ENCODE data around the gene FAR2. TPM values are rescaled to one million over a fixed set of nuclear protein-coding genes. Genes with fewer than 3 reads are reported as not detected.

FAR2 gene
- total RNA-seq, 5 donors from 2014 or later (not counting 1 experiment from before 2014, with no cell fraction given) = 2.2 to 6.8 (median 4.9) TPM

DNA sequence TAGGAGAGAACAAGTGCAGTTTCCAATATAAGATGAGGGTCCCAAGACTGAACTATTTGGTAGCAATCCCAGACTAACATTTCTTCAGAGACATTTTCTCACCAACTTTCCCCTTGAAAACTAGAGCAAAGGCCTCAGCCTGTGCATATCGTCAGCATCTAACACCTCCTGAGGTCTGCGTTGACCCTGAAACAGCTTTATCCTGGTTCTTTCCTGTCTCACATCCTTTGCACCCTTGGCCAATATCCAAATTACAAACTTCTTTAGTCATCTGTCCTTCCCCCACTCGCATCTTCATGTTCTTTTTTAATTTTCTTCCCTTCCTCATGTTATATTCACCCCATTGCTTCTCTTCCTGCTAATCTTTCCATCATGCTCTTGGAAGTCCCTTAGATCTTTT, 83.0 kb downstream of the FAR2 start:
- no peak overlapping the region for H3K4me3 ChIP-seq (ENCODE audit: control insufficient read depth in 1 of 2, extremely low read depth in 1 of 2, low read length in 1 of 2)
- CTCF ChIA-PET = no interaction called here
- H3K27ac Mint-ChIP-seq = no peak overlapping the region

DNA sequence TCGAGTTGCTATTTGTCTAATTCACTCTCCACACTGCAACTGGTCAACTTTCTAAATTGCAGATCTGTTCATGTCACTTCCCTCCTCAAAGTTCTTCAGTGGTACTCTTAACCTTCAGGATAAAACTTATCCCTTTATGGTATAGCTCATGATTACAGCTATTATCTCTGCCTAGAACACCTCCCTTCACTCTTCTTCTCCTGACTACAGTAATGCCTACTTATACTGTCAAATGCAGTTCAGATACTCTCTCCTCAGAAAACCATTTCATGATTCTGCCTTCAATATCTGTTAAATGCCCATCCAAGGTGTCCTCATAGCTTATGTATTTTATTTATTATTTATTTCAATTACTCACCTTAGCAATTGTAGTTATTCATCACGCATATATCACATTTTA, 85.5 kb downstream of the FAR2 start:
- H3K4me1 ChIP-seq (ENCODE audit: control insufficient read depth in 1 of 2, extremely low read depth in 1 of 2, insufficient read depth in 2 of 2, low read length in 2 of 2) = no peaks in the 10 kb centered on the region
- H3K27me3 ChIP-seq (replicated peaks in 1 of 2; ENCODE audit: control insufficient read depth in 2 of 2, extremely low read depth in 1 of 2, insufficient read depth in 2 of 2, low read length in 1 of 2) = no peaks in the 10 kb centered on the region
- no peaks in the 10 kb centered on the region for H3K9me3 ChIP-seq
- no peaks in the 10 kb centered on the region for H3K9me3 Mint-ChIP-seq
- H3K4me1 Mint-ChIP-seq = no peaks in the 10 kb centered on the region
- H3K27ac Mint-ChIP-seq = no peak overlapping the region
- H3K36me3 Mint-ChIP-seq = no peaks in the 10 kb centered on the region
- CTCF ChIA-PET = interaction anchor here in 1 of 2 donors (0.7 kb wide), 1 partner anchor 32 kb away, joined by 4 read pairs; no protein-coding TSS in a partner anchor
- no peak overlapping the region for H3K4me3 Mint-ChIP-seq
- no peak for ATAC-seq (replicated peaks in 1 of 4)
- H3K36me3 ChIP-seq (ENCODE audit: control insufficient read depth in 2 of 2, extremely low read depth in 1 of 2, insufficient read depth in 1 of 2, low read length in 1 of 2) = no peaks in the 10 kb centered on the region
- H3K4me3 ChIP-seq (ENCODE audit: control insufficient read depth in 1 of 2, extremely low read depth in 1 of 2, low read length in 1 of 2) = no peak overlapping the region
- POLR2A ChIA-PET = no interaction called here
- DNase-seq = no peak
- 75% methylated on average over 1 of the region's 2 CpGs for WGBS (ENCODE audit: insufficient coverage)
- H3K27ac ChIP-seq (ENCODE audit: low read length) = no peak overlapping the region
- no peaks in the 10 kb centered on the region for H3K27me3 Mint-ChIP-seq

More for the DNA sequence above, 83.0 kb downstream of the FAR2 start:
- Mint-ChIP-seq H3K36me3 (no peaks in the 10 kb centered on the region), H3K4me1 (no peaks in the 10 kb centered on the region), H3K4me3 (no peak overlapping the region), H3K27me3 (no peaks in the 10 kb centered on the region), H3K9me3 (no peaks in the 10 kb centered on the region)
- ATAC-seq (replicated peaks in 1 of 4) = no peak
- no peak overlapping the region for H3K27ac ChIP-seq (ENCODE audit: low read length)
- H3K4me1 ChIP-seq (ENCODE audit: control insufficient read depth in 1 of 2, extremely low read depth in 1 of 2, insufficient read depth in 2 of 2, low read length in 2 of 2) = no peaks in the 10 kb centered on the region
- 95% methylated on average over 3 of the region's 3 CpGs for WGBS (ENCODE audit: insufficient coverage)
- H3K27me3 ChIP-seq (replicated peaks in 1 of 2; ENCODE audit: control insufficient read depth in 2 of 2, extremely low read depth in 1 of 2, insufficient read depth in 2 of 2, low read length in 1 of 2) = no peaks in the 10 kb centered on the region
- no peaks in the 10 kb centered on the region for H3K9me3 ChIP-seq
- H3K36me3 ChIP-seq (ENCODE audit: control insufficient read depth in 2 of 2, extremely low read depth in 1 of 2, insufficient read depth in 1 of 2, low read length in 1 of 2) = no peaks in the 10 kb centered on the region
- no peak for DNase-seq
- POLR2A ChIA-PET = no interaction called here

DNA sequence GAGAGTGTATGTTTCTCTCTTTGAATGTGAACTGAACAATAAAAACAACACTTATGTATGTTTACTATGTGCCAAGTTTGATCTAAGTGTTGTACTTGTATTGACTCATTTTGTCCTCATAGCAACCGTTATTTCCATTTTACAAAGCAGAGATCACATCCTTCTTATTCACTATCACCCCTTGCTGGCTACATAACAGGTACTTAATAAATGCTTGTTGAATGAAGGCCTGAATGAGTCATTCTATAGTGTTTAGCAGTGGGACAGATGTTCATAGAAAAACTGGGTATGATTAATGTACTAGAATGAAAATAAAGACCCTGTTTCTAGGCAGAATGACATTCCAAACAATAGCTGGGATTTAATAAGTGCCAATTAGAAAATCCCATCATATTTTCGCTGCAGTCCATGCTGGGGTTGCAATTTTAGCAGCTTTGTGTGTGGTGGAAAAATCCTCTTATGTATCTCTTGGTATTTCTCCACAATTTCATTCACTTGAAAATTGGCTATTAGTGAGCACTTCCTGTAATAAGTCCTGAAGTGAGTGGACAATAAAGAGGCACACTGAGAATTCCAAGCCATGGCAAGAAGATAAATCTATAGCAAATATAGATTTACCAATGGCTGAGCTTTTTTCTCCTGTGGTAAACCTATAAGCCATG, 86.0 kb downstream of the FAR2 start:
- Histone ChIP-seq H3K27ac (ENCODE audit: low read length) (no peak overlapping the region), H3K27me3 (replicated peaks in 1 of 2; ENCODE audit: control insufficient read depth in 2 of 2, extremely low read depth in 1 of 2, insufficient read depth in 2 of 2, low read length in 1 of 2) (no peaks in the 10 kb centered on the region), H3K36me3 (ENCODE audit: control insufficient read depth in 2 of 2, extremely low read depth in 1 of 2, insufficient read depth in 1 of 2, low read length in 1 of 2) (no peaks in the 10 kb centered on the region), H3K9me3 (no peaks in the 10 kb centered on the region), H3K4me1 (ENCODE audit: control insufficient read depth in 1 of 2, extremely low read depth in 1 of 2, insufficient read depth in 2 of 2, low read length in 2 of 2) (no peaks in the 10 kb centered on the region), H3K4me3 (ENCODE audit: control insufficient read depth in 1 of 2, extremely low read depth in 1 of 2, low read length in 1 of 2) (no peak overlapping the region)
- ATAC-seq (replicated peaks in 1 of 4) (no peak), DNase-seq (no peak)
- no peak overlapping the region for H3K27ac Mint-ChIP-seq
- H3K9me3 Mint-ChIP-seq = no peaks in the 10 kb centered on the region
- ChIA-PET CTCF (no interaction called here), POLR2A (no interaction called here)
- no peaks in the 10 kb centered on the region for H3K27me3 Mint-ChIP-seq
- H3K4me3 Mint-ChIP-seq = no peak overlapping the region
- no peaks in the 10 kb centered on the region for H3K4me1 Mint-ChIP-seq
- WGBS (ENCODE audit: insufficient coverage) = no CpG with 5 or more reads among the region's 2 CpGs
- no peaks in the 10 kb centered on the region for H3K36me3 Mint-ChIP-seq

DNA sequence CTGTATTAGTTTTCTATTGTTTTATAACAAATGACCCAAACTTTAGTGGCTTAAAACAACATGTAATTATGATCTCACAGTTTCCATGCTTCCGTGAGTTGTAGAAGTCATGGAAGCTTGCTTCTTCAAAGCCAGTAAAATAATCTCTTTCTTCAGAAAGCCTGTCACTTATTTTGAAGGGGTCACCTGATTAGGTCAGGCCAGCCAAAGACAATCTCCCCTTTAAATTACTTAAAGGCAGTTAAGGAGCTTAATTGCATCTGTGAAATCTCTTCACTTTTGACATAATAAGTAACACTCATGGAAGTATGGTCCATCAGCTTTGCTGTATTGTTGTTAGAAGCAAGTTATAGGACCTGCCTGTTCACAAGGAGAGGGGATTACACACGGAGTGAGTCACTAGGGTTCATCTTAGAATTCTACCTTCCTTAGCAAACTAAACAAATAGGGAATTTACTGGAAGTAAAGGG, 89.8 kb downstream of the FAR2 start:
- H3K4me3 ChIP-seq (ENCODE audit: control insufficient read depth in 1 of 2, extremely low read depth in 1 of 2, low read length in 1 of 2) = no peak overlapping the region
- Mint-ChIP-seq H3K36me3 (peaks cover 6% of the 10 kb centered on the region), H3K27me3 (no peaks in the 10 kb centered on the region), H3K27ac (no peak overlapping the region), H3K9me3 (peaks cover 3 to 13% (median 8%) of the 10 kb centered on the region in 3 donors), H3K4me3 (no peak overlapping the region), H3K4me1 (peaks cover 3 to 21% (median 11%) of the 10 kb centered on the region in 3 donors)
- no peak for ATAC-seq (replicated peaks in 1 of 4)
- H3K36me3 ChIP-seq (ENCODE audit: control insufficient read depth in 2 of 2, extremely low read depth in 1 of 2, insufficient read depth in 1 of 2, low read length in 1 of 2) = no peaks in the 10 kb centered on the region
- CTCF ChIA-PET = interaction anchor here in 1 of 2 donors (0.6 kb wide), 1 partner anchor 53 kb away, joined by 3 read pairs; no protein-coding TSS in a partner anchor
- no peaks in the 10 kb centered on the region for H3K9me3 ChIP-seq
- DNase-seq = no peak
- H3K27me3 ChIP-seq (replicated peaks in 1 of 2; ENCODE audit: control insufficient read depth in 2 of 2, extremely low read depth in 1 of 2, insufficient read depth in 2 of 2, low read length in 1 of 2) = no peaks in the 10 kb centered on the region
- no peak overlapping the region for H3K27ac ChIP-seq (ENCODE audit: low read length)
- WGBS (ENCODE audit: insufficient coverage) = no CpG with 5 or more reads among the region's 2 CpGs
- H3K4me1 ChIP-seq (ENCODE audit: control insufficient read depth in 1 of 2, extremely low read depth in 1 of 2, insufficient read depth in 2 of 2, low read length in 2 of 2) = no peaks in the 10 kb centered on the region
- POLR2A ChIA-PET = no interaction called here

DNA sequence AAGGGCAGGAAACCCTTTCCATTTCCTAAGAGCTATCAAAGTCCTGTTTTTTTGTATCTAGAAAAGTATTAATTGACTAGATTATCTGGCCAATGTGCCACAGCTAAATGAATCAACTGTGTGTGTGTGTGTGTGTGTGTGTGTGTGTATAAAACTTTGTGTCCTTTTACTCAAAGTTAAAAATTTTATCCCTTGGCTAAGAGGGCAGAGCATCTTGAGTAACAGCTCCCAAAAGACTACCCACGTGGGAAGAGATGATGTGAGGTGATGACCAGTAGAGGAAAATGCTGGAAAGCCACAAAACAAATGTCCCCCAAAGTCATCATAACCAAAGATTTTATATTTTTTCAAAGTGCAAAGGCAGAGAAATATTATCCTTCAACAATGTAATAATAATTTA, 90.3 kb downstream of the FAR2 start:
- H3K27ac ChIP-seq (ENCODE audit: low read length) = no peak overlapping the region
- Mint-ChIP-seq H3K36me3 (peaks cover 8% of the 10 kb centered on the region), H3K9me3 (peaks cover 3 to 13% (median 11%) of the 10 kb centered on the region in 3 donors), H3K27me3 (no peaks in the 10 kb centered on the region), H3K4me1 (peaks cover 3 to 21% (median 11%) of the 10 kb centered on the region in 3 donors), H3K27ac (no peak overlapping the region), H3K4me3 (no peak overlapping the region)
- H3K36me3 ChIP-seq (ENCODE audit: control insufficient read depth in 2 of 2, extremely low read depth in 1 of 2, insufficient read depth in 1 of 2, low read length in 1 of 2) = no peaks in the 10 kb centered on the region
- no peaks in the 10 kb centered on the region for H3K9me3 ChIP-seq
- no CpG with 5 or more reads among the region's 1 CpG for WGBS (ENCODE audit: insufficient coverage)
- ATAC-seq (replicated peaks in 1 of 4) (no peak), DNase-seq (no peak)
- no peaks in the 10 kb centered on the region for H3K27me3 ChIP-seq (replicated peaks in 1 of 2; ENCODE audit: control insufficient read depth in 2 of 2, extremely low read depth in 1 of 2, insufficient read depth in 2 of 2, low read length in 1 of 2)
- H3K4me1 ChIP-seq (ENCODE audit: control insufficient read depth in 1 of 2, extremely low read depth in 1 of 2, insufficient read depth in 2 of 2, low read length in 2 of 2) = no peaks in the 10 kb centered on the region
- no peak overlapping the region for H3K4me3 ChIP-seq (ENCODE audit: control insufficient read depth in 1 of 2, extremely low read depth in 1 of 2, low read length in 1 of 2)
- ChIA-PET POLR2A (no interaction called here), CTCF (no interaction called here)

DNA sequence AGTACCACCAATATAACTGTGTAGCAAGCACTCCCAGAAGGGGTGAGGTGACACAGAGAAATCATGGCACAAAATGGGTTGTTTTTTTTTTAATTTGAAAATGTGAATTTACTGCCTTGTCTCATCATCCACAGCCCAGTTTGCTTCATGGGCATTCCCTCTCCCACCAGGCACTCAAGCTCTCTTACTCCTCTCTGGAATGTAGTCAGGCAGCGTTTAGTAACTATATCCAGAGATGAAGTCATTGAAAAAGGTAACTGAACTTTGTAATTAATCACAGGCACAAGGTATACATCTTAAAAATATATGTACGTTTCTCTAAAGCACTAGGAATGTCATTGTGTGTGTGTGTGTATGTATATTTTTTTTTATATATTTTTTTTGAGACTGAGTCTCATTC, 91.4 kb downstream of the FAR2 start:
- no peaks in the 10 kb centered on the region for H3K9me3 ChIP-seq
- no peaks in the 10 kb centered on the region for H3K4me1 ChIP-seq (ENCODE audit: control insufficient read depth in 1 of 2, extremely low read depth in 1 of 2, insufficient read depth in 2 of 2, low read length in 2 of 2)
- no peak overlapping the region for H3K27ac ChIP-seq (ENCODE audit: low read length)
- no CpG with 5 or more reads among the region's 2 CpGs for WGBS (ENCODE audit: insufficient coverage)
- Mint-ChIP-seq H3K36me3 (peaks cover 13% of the 10 kb centered on the region), H3K27me3 (no peaks in the 10 kb centered on the region), H3K4me1 (peaks cover 3 to 21% (median 11%) of the 10 kb centered on the region in 3 donors), H3K27ac (no peak overlapping the region), H3K4me3 (no peak overlapping the region), H3K9me3 (peaks cover 3 to 13% (median 11%) of the 10 kb centered on the region in 3 donors)
- ATAC-seq (replicated peaks in 1 of 4) = no peak
- ChIA-PET POLR2A (no interaction called here), CTCF (no interaction called here)
- H3K36me3 ChIP-seq (ENCODE audit: control insufficient read depth in 2 of 2, extremely low read depth in 1 of 2, insufficient read depth in 1 of 2, low read length in 1 of 2) = no peaks in the 10 kb centered on the region
- no peak for DNase-seq
- no peak overlapping the region for H3K4me3 ChIP-seq (ENCODE audit: control insufficient read depth in 1 of 2, extremely low read depth in 1 of 2, low read length in 1 of 2)
- no peaks in the 10 kb centered on the region for H3K27me3 ChIP-seq (replicated peaks in 1 of 2; ENCODE audit: control insufficient read depth in 2 of 2, extremely low read depth in 1 of 2, insufficient read depth in 2 of 2, low read length in 1 of 2)

Measured in T-cell (primary cell).